Brain microvascular endothelial cell (primary cell): Measurements from ENCODE around the gene ODAD4.

ENCODE experiments used
- DNase-seq: peaks from one replicate; pipeline ENCODE4 v3.0.0-alpha.2; 2020
- H3K27ac ChIP-seq: fragments of 250-450 bp; sonication (Bioruptor Pico); 2 replicates; pipeline ENCODE4 v1.5.1; 2020; ENCODE audit warnings: mild to moderate bottlenecking, moderate library complexity
- H3K27me3 ChIP-seq: fragments of 250-450 bp; sonication (Bioruptor Pico); replicated peaks from 2 replicates; pipeline ENCODE4 v1.5.1; 2020; ENCODE audit warnings: mild to moderate bottlenecking
- H3K36me3 ChIP-seq: fragments of 250-450 bp; sonication (Bioruptor Pico); replicated peaks from 2 replicates; pipeline ENCODE4 v1.5.1; 2020; ENCODE audit warnings: mild to moderate bottlenecking
- H3K4me3 ChIP-seq: 2 replicates; pipeline ENCODE4 v1.5.1; 2011; ENCODE audit warnings: low read depth, mild to moderate bottlenecking, control low read depth, low read length, moderate library complexity
- CTCF ChIP-seq: IDR thresholded peaks from 2 replicates; pipeline ENCODE4 v1.5.1; 2011; ENCODE audit warnings: low read depth, mild to moderate bottlenecking, moderate library complexity, low read length, control low read depth, inconsistent platforms; ENCODE audit errors: missing control alignments
- in situ Hi-C: cut with HindIII; loops from 2 replicates; pipeline ENCODE4 v1.10.0; 2017; ENCODE audit warnings: low sequenced_read_pairs, low pct_ligation_motif_present

Gene ODAD4

DNA sequence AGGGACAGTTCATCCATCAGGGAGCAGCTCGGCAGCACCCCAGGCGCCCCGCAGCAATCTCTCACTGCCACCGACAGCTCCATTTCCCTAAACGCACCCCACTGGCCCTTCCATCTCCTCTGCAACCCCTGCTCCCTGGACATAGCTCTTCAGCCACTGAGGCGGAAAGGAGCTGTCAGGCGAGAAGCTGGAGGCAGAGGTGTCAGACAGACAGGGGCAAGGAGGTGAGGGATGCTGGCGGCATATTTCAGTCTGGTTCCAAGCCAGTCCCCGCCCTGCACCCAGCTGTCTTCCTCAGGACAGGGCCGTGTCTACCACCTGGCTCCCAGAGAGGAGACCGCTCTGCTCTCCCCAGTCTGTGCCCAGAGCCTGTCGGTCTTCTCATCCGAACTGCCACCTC, 21.3 kb upstream of the ODAD4 start:
- DNase-seq = no peak
- in situ Hi-C loops = no loop called here
- Histone ChIP-seq H3K36me3 (peaks cover 92% of the 10 kb centered on the region), H3K27me3 (no peaks in the 10 kb centered on the region), H3K4me3 (no peak overlapping the region), H3K27ac (no peak overlapping the region)
- no peak for TF ChIP-seq CTCF

GRCh38 chr17:41910701-41911391, 19.6 kb upstream of the ODAD4 start:
- no peak for TF ChIP-seq CTCF
- Histone ChIP-seq H3K27ac (peak overlapping the region; percentile 77), H3K4me3 (no peak overlapping the region), H3K27me3 (no peaks in the 10 kb centered on the region), H3K36me3 (peaks cover 75% of the 10 kb centered on the region)
- peak; percentile 99 for DNase-seq
- in situ Hi-C loops = no loop called here

DNA sequence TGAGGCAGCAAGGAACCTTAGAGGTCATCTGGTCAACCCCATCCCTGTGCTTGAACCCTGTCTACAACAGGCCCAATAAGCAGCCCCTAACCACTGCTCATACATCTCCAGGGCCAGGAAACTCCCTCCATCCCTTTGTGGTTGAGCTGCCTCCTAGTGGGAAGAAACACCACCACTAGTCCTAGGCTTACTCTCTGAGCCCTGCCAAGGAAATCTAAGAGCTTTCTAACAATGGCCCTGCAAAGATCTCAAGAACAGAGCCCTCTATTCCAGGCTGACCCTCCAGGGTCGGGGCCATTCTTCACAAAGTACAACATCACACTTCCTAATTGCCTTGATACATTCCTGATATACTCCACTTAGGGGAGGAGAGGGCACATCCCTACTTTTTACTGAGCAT, 17.5 kb upstream of the ODAD4 start:
- TF ChIP-seq CTCF = peak; percentile 59
- no peaks in the 10 kb centered on the region for H3K27me3 ChIP-seq
- in situ Hi-C loops = no loop called here
- H3K27ac ChIP-seq = no peak overlapping the region
- no peak for DNase-seq
- H3K36me3 ChIP-seq = peaks cover 60% of the 10 kb centered on the region
- no peak overlapping the region for H3K4me3 ChIP-seq

GRCh38 chr17:41913798-41914197, 16.6 kb upstream of the ODAD4 start:
- no peak overlapping the region for H3K27ac ChIP-seq
- no peak overlapping the region for H3K4me3 ChIP-seq
- no peak for TF ChIP-seq CTCF
- peaks cover 51% of the 10 kb centered on the region for H3K36me3 ChIP-seq
- in situ Hi-C loops = no loop called here
- DNase-seq = no peak
- H3K27me3 ChIP-seq = no peaks in the 10 kb centered on the region

DNA sequence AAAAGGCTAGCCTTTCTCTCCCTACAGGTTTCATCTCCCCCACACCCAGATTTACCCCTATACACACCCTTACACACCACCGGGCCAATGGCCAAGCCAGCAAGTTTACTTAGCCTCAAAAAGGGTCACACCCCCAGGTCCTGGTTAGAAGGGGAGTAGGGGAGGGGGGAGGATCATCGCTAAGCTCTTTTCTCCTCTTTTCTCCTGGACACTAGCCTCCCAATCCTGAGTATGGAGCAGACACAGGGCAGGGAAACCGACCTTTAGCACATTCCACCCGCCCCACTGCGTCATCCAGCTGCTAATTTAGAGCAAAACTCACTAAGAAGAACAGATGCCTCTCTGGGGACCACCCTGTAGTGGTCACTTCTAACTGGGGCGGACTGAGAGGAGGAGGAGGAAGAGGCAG, 16.1 kb upstream of the ODAD4 start:
- no peak overlapping the region for H3K4me3 ChIP-seq
- in situ Hi-C loops = no loop called here
- H3K27me3 ChIP-seq = no peaks in the 10 kb centered on the region
- H3K27ac ChIP-seq = no peak overlapping the region
- peaks cover 46% of the 10 kb centered on the region for H3K36me3 ChIP-seq
- DNase-seq = peak; percentile 40
- TF ChIP-seq CTCF = no peak

GRCh38 chr17:41915020-41915419, 15.4 kb upstream of the ODAD4 start:
- peaks cover 39% of the 10 kb centered on the region for H3K36me3 ChIP-seq
- in situ Hi-C loops = no loop called here
- no peak overlapping the region for H3K27ac ChIP-seq
- DNase-seq = no peak
- peak overlapping the region; percentile 30 for H3K4me3 ChIP-seq
- no peak for TF ChIP-seq CTCF
- no peaks in the 10 kb centered on the region for H3K27me3 ChIP-seq
